Fibroblast of pulmonary artery (primary cell): ENCODE measurements around the gene ADGRF1.

Experiments
- DNase-seq: peaks from one replicate; pipeline ENCODE4 v3.0.0-alpha.2; 2010; ENCODE audit warnings: low read depth
- H3K4me3 ChIP-seq: replicated peaks from 2 replicates; pipeline ENCODE4 v1.5.1; 2011; ENCODE audit warnings: low read depth, mild to moderate bottlenecking, control low read depth, low read length, moderate library complexity
- TF ChIP-seq, protein P1 (sequence below): IDR thresholded peaks from 2 replicates; pipeline ENCODE4 v1.5.1; 2011; ENCODE audit warnings: mild to moderate bottlenecking, control low read depth, low read length, inconsistent platforms; ENCODE audit errors: missing control alignments

The ADGRF1 gene

DNA sequence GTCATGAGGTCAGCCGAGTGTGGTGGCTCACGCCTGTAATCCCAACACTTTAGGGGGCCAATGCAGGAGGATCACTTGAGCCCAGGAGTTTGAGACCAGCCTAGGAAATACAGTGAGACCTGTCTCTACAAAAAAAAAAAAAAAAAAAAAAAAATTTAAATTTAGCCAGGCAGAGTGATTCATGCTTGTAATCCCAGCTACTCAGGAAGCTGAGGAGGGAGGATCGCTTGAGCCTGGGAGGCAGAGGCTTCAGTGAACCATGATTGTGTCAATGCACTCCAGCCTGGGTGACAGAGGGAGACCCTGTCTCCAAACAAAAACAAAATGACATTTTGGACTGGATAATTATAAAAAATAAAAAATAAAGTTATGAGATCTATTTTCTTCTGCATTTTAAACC is 56.2 kb downstream of the ADGRF1 start:
- H3K4me3 ChIP-seq, result no peak overlapping the region
- TF ChIP-seq, protein P1, sequence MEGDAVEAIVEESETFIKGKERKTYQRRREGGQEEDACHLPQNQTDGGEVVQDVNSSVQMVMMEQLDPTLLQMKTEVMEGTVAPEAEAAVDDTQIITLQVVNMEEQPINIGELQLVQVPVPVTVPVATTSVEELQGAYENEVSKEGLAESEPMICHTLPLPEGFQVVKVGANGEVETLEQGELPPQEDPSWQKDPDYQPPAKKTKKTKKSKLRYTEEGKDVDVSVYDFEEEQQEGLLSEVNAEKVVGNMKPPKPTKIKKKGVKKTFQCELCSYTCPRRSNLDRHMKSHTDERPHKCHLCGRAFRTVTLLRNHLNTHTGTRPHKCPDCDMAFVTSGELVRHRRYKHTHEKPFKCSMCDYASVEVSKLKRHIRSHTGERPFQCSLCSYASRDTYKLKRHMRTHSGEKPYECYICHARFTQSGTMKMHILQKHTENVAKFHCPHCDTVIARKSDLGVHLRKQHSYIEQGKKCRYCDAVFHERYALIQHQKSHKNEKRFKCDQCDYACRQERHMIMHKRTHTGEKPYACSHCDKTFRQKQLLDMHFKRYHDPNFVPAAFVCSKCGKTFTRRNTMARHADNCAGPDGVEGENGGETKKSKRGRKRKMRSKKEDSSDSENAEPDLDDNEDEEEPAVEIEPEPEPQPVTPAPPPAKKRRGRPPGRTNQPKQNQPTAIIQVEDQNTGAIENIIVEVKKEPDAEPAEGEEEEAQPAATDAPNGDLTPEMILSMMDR, result no peak
- peak; percentile 59 for DNase-seq

DNA sequence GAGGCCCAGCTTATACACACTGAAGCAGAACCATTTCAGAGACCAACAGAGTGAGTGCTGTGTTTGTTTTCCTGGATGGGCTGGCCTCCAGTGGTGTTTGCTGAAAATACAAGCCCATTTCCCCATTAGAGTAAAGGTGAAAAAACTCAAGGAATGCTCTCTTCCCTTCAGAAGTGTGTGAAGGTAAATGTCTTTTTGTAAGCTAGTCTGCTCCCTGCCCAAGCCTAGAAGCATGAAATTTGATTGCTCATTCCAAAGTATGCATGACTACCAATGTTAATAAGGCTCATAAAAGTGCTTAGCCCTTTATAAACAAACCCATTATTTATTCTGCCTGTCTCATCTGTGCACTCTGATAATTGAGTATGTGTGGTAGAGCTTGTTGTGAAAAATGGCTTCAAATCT is 59.1 kb downstream of the ADGRF1 start:
- TF ChIP-seq, protein P1, result no peak
- no peak overlapping the region for H3K4me3 ChIP-seq
- DNase-seq, result no peak

DNA sequence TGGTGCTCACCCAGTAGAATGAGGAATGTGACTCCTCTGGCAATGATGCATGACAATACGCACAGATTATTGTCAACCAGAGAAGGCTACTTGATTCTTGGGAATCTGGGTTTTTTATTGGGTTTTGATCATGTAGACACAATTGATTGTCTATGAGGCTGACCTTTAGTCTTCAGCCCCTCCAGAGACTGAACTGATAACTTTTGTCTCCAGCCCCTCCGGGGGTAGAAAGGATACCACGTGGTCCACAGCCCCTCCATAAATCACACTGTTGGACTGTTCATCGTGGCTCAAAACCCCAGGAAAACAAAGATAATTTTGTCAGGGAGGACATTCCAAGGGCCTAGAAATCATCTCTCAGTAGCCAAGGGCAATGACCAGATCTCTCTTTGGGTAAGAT is 62.9 kb downstream of the ADGRF1 start:
- no peak for DNase-seq
- no peak overlapping the region for H3K4me3 ChIP-seq
- TF ChIP-seq, protein P1, result no peak

DNA sequence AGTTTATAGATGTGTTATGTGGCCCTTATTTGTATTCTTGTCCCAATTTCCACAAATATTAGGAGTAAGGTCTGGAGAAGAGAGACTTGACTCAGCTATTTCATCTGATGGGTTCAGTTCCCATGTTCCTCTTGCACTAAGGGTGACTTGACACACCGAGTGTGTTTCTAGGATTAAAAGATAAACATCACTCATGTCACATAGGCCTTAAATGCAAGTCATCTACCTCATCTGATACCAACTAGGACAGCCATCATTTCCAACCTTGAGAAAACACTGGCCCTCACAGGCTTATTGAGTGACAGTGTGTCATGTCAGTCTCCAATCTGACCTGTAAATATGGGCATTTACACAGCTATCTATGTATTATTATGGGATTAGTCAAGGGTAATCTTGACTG is 67.3 kb downstream of the ADGRF1 start:
- H3K4me3 ChIP-seq, result no peak overlapping the region
- DNase-seq, result no peak
- TF ChIP-seq, protein P1, result no peak

DNA sequence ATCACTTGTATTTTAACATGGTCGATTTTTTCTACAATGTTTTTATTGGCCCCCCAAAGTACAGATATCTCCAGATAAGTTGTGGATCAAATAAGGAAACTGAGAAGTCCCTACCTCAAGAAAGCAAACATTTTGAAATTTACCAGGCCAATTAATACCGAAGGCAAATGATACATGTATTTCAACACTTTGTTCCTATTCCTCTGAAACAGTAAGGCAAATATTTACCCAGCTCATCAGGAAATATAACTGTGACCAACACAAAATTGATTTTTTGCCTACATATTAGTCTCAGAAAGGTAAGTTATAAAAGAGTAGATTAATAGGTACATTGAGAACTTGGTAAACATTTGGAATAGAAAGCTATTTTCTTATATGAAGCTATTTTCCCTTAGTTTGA is 69.1 kb downstream of the ADGRF1 start:
- TF ChIP-seq, protein P1, result no peak
- no peak for DNase-seq
- no peak overlapping the region for H3K4me3 ChIP-seq

DNA sequence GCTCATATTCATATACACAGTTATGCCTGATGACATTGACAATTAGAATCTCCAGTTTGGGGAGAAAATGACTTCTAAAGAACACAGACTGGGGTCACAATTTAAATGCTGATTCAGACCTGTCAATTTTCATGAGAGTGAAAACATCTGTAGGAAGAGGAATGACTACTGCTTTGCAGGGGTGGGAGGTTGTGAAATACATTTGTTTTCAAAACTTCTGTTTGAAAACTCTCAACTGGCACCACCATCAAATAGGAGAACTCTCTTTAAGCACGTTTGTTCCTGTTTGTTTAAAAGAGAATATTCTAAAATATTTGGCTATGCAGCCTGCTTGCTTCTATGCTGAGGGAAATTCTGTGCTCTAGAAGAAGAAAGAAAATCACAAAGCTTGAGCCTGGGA is 69.6 kb downstream of the ADGRF1 start:
- no peak overlapping the region for H3K4me3 ChIP-seq
- TF ChIP-seq, protein P1, result no peak
- peak; percentile 77 for DNase-seq

DNA sequence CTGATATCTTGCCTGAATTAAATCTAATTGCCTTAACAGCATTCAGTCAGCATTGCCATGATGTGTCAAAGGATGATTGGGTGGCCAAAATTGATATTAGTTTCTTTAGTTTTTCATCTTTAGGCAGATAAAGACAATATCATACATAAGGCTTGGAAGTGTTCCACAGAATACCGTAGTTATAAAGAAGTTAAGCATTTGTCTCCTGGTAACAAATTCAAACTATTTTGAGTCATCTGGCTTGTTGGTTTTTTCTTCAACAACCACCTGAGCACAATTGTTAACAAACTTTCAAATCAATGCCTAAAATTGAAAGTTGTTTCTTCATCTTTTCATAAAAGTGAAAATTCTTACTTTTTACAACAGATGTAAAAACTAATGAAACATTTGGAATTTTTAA is 72.9 kb downstream of the ADGRF1 start:
- no peak overlapping the region for H3K4me3 ChIP-seq
- TF ChIP-seq, protein P1, result no peak
- no peak for DNase-seq
